Upper lobe of left lung (tissue), 6 donors: ENCODE measurements around the gene MIA3. TPM values are rescaled to one million over a fixed set of nuclear protein-coding genes. Genes with fewer than 3 reads are reported as not detected.

Source experiments
- ATAC-seq, 2 donors: fragments of 200-7000 bp; cut with Tn5 transposase; one replicate each; pipeline ENCODE4 v1.9.1; 2022; ENCODE audit warnings: mild to moderate bottlenecking in 2 of 2, moderate library complexity in 2 of 2; ENCODE audit not compliant: low FRiP score in 2 of 2
- DNase-seq, 2 donors: peaks; one replicate each; pipeline ENCODE4 v3.0.0-alpha.2; 2019 to 2020
- H3K27ac ChIP-seq, 4 donors: fragments of 200-600 bp; sonication (generic); one replicate each; pipeline ENCODE4 v1.5.1; 2016 to 2019
- H3K27me3 ChIP-seq, 4 donors: fragments of 200-600 bp; sonication (generic); one replicate each; pipeline ENCODE4 v1.5.1; 2017 to 2019
- H3K36me3 ChIP-seq, 4 donors: fragments of 200-600 bp; sonication (generic); one replicate each; pipeline ENCODE4 v1.5.1; 2016 to 2019
- H3K4me1 ChIP-seq, 4 donors: fragments of 200-600 bp; sonication (generic); one replicate each; pipeline ENCODE4 v1.5.1; 2018 to 2019
- H3K4me3 ChIP-seq, 4 donors: fragments of 200-600 bp; sonication (generic); one replicate each; pipeline ENCODE4 v1.5.1; 2017 to 2019; ENCODE audit warnings: mild to moderate bottlenecking in 2 of 4, moderate library complexity in 1 of 4
- H3K9me3 ChIP-seq, 4 donors: fragments of 200-600 bp; sonication (generic); one replicate each; pipeline ENCODE4 v1.5.1; 2018 to 2019
- CTCF ChIP-seq, 6 experiments: fragments of 450-650 bp in 4 of 6; fragments of 200-600 bp in 2 of 6; sonication (generic) in 2 of 6; IDR thresholded peaks; one replicate each; pipeline ENCODE4 v1.5.1; 2016 to 2019; ENCODE audit warnings: antibody characterized with exemption in 6 of 6
- EP300 ChIP-seq, 4 donors: sonication (generic); formaldehyde crosslinking; IDR thresholded peaks; one replicate each; pipeline ENCODE4 v1.5.1; 2017; ENCODE audit warnings: antibody characterized with exemption in 4 of 4, control low read depth in 2 of 4
- POLR2A ChIP-seq, 4 donors: fragments of 450-650 bp; IDR thresholded peaks; one replicate each; pipeline ENCODE4 v1.5.1; 2016 to 2017; ENCODE audit warnings: antibody characterized with exemption in 4 of 4, mild to moderate bottlenecking in 2 of 4
- POLR2AphosphoS5 ChIP-seq, 2 donors: sonication (generic); formaldehyde crosslinking; IDR thresholded peaks; one replicate each; pipeline ENCODE4 v1.5.1; 2017; ENCODE audit warnings: antibody characterized with exemption in 2 of 2
- WGBS, 2 donors: methylation state at CpG; one replicate each; pipeline ENCODE4 v1.1.5; 2017 to 2018; 5-methylcytosine and 5-hydroxymethylcytosine counted together
- total RNA-seq, 6 donors: library from RNA; depleted of rRNA in 4 of 6; stranded (reverse); fragments of >200 nt in 4 of 6; gene quantifications; one replicate each; pipeline versions ENCODE4 v1.1.0 to v1.2.1, GENCODE V29; 2016 to 2021
- donor health status: DM: no; HTN: no; CAD: no; lungs with moderate emphysema.
- donor health status: DM: no; HTN: yes; CAD: no; lungs with severe emphysema.

The MIA3 gene
- total RNA-seq, 6 donors from 2014 or later = 29.6 to 76.0 (median 58.2) TPM

DNA sequence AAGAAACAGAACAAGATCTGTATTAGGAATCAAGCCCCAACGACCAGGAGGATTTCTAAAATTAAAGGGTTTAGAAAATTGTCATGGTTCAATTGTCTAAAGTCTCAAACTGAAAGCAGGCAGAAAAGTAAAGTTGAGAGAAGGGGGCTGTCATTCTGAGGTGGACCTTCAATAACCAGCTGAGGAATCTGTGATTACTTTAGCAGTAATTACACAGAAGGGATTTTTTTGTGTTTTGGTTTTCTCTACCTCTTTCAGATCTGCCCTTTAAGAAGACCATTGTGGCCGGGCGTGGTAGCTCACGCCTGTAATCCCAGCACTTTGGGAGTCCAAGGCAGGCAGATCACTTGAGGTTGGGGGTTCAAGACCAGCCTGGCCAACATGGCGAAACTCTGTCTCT, 77.0 kb downstream of the MIA3 start:
- ATAC-seq (no peak), DNase-seq (no peak)
- Histone ChIP-seq H3K9me3 (no peaks in the 10 kb centered on the region), H3K4me3 (no peak overlapping the region), H3K27ac (no peak overlapping the region), H3K36me3 (peaks cover 2 to 36% (median 3%) of the 10 kb centered on the region in 4 donors), H3K4me1 (no peaks in the 10 kb centered on the region), H3K27me3 (no peaks in the 10 kb centered on the region)
- 81 to 88% methylated on average over 5 of the region's 5 CpGs for WGBS, 2 donors
- TF ChIP-seq POLR2AphosphoS5 (IDR thresholded peaks at IDR 0.05) = no peak
- TF ChIP-seq CTCF (IDR thresholded peaks at IDR 0.05) = no peak
- TF ChIP-seq POLR2A (IDR thresholded peaks at IDR 0.05) = no peak
- TF ChIP-seq EP300 (IDR thresholded peaks at IDR 0.05) = no peak

- Histone ChIP-seq H3K27ac (no peak overlapping the region), H3K27me3 (no peaks in the 10 kb centered on the region), H3K9me3 (no peaks in the 10 kb centered on the region), H3K4me1 (no peaks in the 10 kb centered on the region), H3K4me3 (no peak overlapping the region), H3K36me3 (peaks cover 5 to 54% (median 14%) of the 10 kb centered on the region in 4 donors)
- DNase-seq (no peak), ATAC-seq (no peak)
- TF ChIP-seq CTCF (IDR thresholded peaks at IDR 0.05) = no peak
- 93 to 95% methylated on average over 8 of the region's 8 CpGs for WGBS, 2 donors
Observed at GRCh38 chr1:222696741-222697140, 78.8 kb downstream of the MIA3 start.

DNA sequence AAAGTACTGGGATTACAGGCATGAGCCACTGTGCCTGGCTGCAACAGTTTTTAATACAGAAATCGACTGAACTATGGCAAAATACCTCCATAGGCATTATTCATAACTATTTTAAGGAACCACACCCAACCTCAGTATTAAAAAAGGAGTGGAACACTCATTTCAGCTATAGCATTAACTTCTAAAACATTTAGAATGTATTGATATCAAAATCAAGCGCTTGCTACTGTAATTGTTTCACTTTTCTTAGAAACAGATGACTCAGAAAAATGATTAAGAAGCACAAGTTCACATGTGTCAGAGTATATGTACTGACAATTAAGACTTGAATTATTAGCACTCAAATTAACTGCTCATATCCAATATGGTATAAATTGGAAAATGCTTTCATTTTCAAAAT, 79.3 kb downstream of the MIA3 start:
- no peaks in the 10 kb centered on the region for H3K27me3 ChIP-seq
- no peaks in the 10 kb centered on the region for H3K9me3 ChIP-seq
- DNase-seq = no peak
- no peaks in the 10 kb centered on the region for H3K4me1 ChIP-seq
- H3K36me3 ChIP-seq = peaks cover 6 to 55% (median 15%) of the 10 kb centered on the region in 4 donors
- H3K4me3 ChIP-seq = no peak overlapping the region
- no peak for TF ChIP-seq POLR2AphosphoS5 (IDR thresholded peaks at IDR 0.05)
- TF ChIP-seq EP300 (IDR thresholded peaks at IDR 0.05) = no peak
- TF ChIP-seq CTCF (IDR thresholded peaks at IDR 0.05) = no peak
- no peak for TF ChIP-seq POLR2A (IDR thresholded peaks at IDR 0.05)
- 89 to 93% methylated on average over 2 of the region's 2 CpGs for WGBS, 2 donors
- H3K27ac ChIP-seq = no peak overlapping the region
- no peak for ATAC-seq

- no peak overlapping the region for H3K4me3 ChIP-seq
- peaks cover 6 to 56% (median 20%) of the 10 kb centered on the region in 4 donors for H3K36me3 ChIP-seq
- H3K27me3 ChIP-seq = no peaks in the 10 kb centered on the region
- DNase-seq (no peak), ATAC-seq (no peak)
- no peak overlapping the region for H3K27ac ChIP-seq
- H3K4me1 ChIP-seq = no peaks in the 10 kb centered on the region
- TF ChIP-seq CTCF (IDR thresholded peaks at IDR 0.05) (no peak), EP300 (IDR thresholded peaks at IDR 0.05) (no peak), POLR2AphosphoS5 (IDR thresholded peaks at IDR 0.05) (no peak), POLR2A (IDR thresholded peaks at IDR 0.05) (no peak)
- H3K9me3 ChIP-seq = no peaks in the 10 kb centered on the region
- WGBS, 2 donors = 85 to 94% methylated on average over 2 of the region's 2 CpGs
Observed at GRCh38 chr1:222697826-222698225, 79.9 kb downstream of the MIA3 start.

- WGBS, 2 donors = 68 to 79% methylated on average over 4 of the region's 4 CpGs
- H3K4me1 ChIP-seq = no peaks in the 10 kb centered on the region
- no peak for ATAC-seq
- peak overlapping the region in 1 of 4 donors; percentile 1 for H3K27ac ChIP-seq
- H3K27me3 ChIP-seq = no peaks in the 10 kb centered on the region
- H3K4me3 ChIP-seq = no peak overlapping the region
- H3K36me3 ChIP-seq = peaks cover 3 to 42% (median 20%) of the 10 kb centered on the region in 4 donors
- no peaks in the 10 kb centered on the region for H3K9me3 ChIP-seq
- no peak for DNase-seq
- TF ChIP-seq CTCF (IDR thresholded peaks at IDR 0.05) (no peak), EP300 (IDR thresholded peaks at IDR 0.05) (no peak), POLR2AphosphoS5 (IDR thresholded peaks at IDR 0.05) (no peak), POLR2A (IDR thresholded peaks at IDR 0.05) (no peak)
Observed at GRCh38 chr1:222702210-222702609, 84.3 kb downstream of the MIA3 start.
